Left ventricle myocardium inferior (tissue), 1 donor: ENCODE measurements around the gene MLLT10. TPM values are rescaled to one million over a fixed set of nuclear protein-coding genes. Genes with fewer than 3 reads are reported as not detected.

Source experiments
- DNase-seq: peaks from one replicate; pipeline ENCODE4 v3.0.0-alpha.2; 2020
- H3K27ac ChIP-seq: fragments of 200-600 bp; replicated peaks from 2 replicates; pipeline ENCODE4 v1.8.0; 2021
- H3K27me3 ChIP-seq: fragments of 200-600 bp; 2 replicates; pipeline ENCODE4 v1.8.0; 2021; ENCODE audit warnings: low read depth
- H3K36me3 ChIP-seq: fragments of 200-600 bp; 2 replicates; pipeline ENCODE4 v1.8.0; 2021
- H3K4me1 ChIP-seq: fragments of 200-600 bp; 2 replicates; pipeline ENCODE4 v1.8.0; 2021
- H3K4me3 ChIP-seq: fragments of 200-600 bp; 2 replicates; pipeline ENCODE4 v1.8.0; 2021; ENCODE audit warnings: mild to moderate bottlenecking, moderate library complexity
- H3K9me3 ChIP-seq: fragments of 200-600 bp; replicated peaks from 2 replicates; pipeline ENCODE4 v1.8.0; 2021
- intact Hi-C: fragments of 100-400 bp; cut with micrococcal nuclease; formaldehyde crosslinking; loops from one replicate; pipeline ENCODE4 v1.11.0; 2022
- total RNA-seq: library from RNA; stranded (reverse); fragmentation: NEBNext Ultra II Directional; extraction: Animal tissue kit (Norgen Biotek cat#: 25700); gene quantifications from one replicate; pipeline ENCODE4 v1.2.1, GENCODE V29; 2021
- TF ChIP-seq, protein P1 (sequence below): fragments of 200-600 bp; IDR thresholded peaks from 2 replicates; pipeline ENCODE4 v1.8.0; 2021; ENCODE audit warnings: antibody characterized with exemption, mild to moderate bottlenecking, borderline replicate concordance
- donor health status: DM: no; HTN: yes; CAD: no; lungs with severe emphysema.

The MLLT10 gene
- total RNA-seq, 1 donor from 2014 or later = 18.7 TPM

- Histone ChIP-seq H3K9me3 (no peaks in the 10 kb centered on the region), H3K4me3 (peak overlapping the region; percentile 75), H3K27ac (peak overlapping the region; percentile 99), H3K4me1 (peaks cover 69% of the 10 kb centered on the region), H3K27me3 (no peaks in the 10 kb centered on the region), H3K36me3 (no peaks in the 10 kb centered on the region)
- intact Hi-C loops = no loop called here
- TF ChIP-seq, protein P1, sequence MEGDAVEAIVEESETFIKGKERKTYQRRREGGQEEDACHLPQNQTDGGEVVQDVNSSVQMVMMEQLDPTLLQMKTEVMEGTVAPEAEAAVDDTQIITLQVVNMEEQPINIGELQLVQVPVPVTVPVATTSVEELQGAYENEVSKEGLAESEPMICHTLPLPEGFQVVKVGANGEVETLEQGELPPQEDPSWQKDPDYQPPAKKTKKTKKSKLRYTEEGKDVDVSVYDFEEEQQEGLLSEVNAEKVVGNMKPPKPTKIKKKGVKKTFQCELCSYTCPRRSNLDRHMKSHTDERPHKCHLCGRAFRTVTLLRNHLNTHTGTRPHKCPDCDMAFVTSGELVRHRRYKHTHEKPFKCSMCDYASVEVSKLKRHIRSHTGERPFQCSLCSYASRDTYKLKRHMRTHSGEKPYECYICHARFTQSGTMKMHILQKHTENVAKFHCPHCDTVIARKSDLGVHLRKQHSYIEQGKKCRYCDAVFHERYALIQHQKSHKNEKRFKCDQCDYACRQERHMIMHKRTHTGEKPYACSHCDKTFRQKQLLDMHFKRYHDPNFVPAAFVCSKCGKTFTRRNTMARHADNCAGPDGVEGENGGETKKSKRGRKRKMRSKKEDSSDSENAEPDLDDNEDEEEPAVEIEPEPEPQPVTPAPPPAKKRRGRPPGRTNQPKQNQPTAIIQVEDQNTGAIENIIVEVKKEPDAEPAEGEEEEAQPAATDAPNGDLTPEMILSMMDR = no peak
- no peak for DNase-seq
Observed at GRCh38 chr10:21519397-21519933, 14.6 kb upstream of the MLLT10 start.

- no peaks in the 10 kb centered on the region for H3K27me3 ChIP-seq
- no peaks in the 10 kb centered on the region for H3K36me3 ChIP-seq
- H3K4me1 ChIP-seq = peaks cover 73% of the 10 kb centered on the region
- no peak for DNase-seq
- TF ChIP-seq, protein P1 = no peak
- H3K4me3 ChIP-seq = peak overlapping the region; percentile 75
- peak overlapping the region; percentile 99 for H3K27ac ChIP-seq
- intact Hi-C loops = no loop called here
- H3K9me3 ChIP-seq = no peaks in the 10 kb centered on the region
Observed at GRCh38 chr10:21519941-21520436, 14.0 kb upstream of the MLLT10 start.

DNA sequence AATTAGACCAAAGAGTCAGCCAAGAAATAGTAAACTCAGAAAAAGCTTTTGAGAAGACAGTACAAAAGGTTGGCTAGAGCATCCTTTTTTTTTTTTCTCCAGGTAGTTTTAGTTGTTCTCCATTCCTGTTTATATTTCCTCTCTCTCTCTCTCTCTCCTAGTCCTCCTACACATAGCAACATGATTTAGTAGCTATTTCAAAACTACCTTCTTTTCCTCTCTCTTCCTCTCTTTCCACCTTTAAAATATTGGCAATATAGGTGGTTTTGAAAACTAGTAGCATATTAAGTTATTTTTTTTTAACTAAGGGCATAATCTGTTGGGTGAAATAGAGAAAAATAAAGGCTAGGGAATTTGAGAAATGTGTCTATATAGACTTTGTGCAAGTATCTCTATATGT is 13.5 kb upstream of the MLLT10 start:
- Histone ChIP-seq H3K36me3 (no peaks in the 10 kb centered on the region), H3K4me3 (peak overlapping the region; percentile 75), H3K9me3 (no peaks in the 10 kb centered on the region), H3K27me3 (no peaks in the 10 kb centered on the region), H3K4me1 (peaks cover 75% of the 10 kb centered on the region), H3K27ac (peak overlapping the region; percentile 99)
- no peak for DNase-seq
- TF ChIP-seq, protein P1 = no peak
- intact Hi-C loops = no loop called here

- intact Hi-C loops = no loop called here
- DNase-seq = no peak
- H3K27ac ChIP-seq = peak overlapping the region; percentile 99
- no peaks in the 10 kb centered on the region for H3K27me3 ChIP-seq
- H3K36me3 ChIP-seq = no peaks in the 10 kb centered on the region
- H3K4me1 ChIP-seq = peaks cover 74% of the 10 kb centered on the region
- H3K9me3 ChIP-seq = no peaks in the 10 kb centered on the region
- TF ChIP-seq, protein P1 = no peak
- H3K4me3 ChIP-seq = peak overlapping the region; percentile 75
Observed at GRCh38 chr10:21520949-21521348, 13.1 kb upstream of the MLLT10 start.

GRCh38 chr10:21521751-21522533 is 12.1 kb upstream of the MLLT10 start:
- Histone ChIP-seq H3K9me3 (no peaks in the 10 kb centered on the region), H3K4me3 (peak overlapping the region; percentile 35), H3K27ac (peak overlapping the region; percentile 99), H3K36me3 (no peaks in the 10 kb centered on the region), H3K4me1 (peaks cover 74% of the 10 kb centered on the region), H3K27me3 (no peaks in the 10 kb centered on the region)
- no peak for DNase-seq
- intact Hi-C loops = no loop called here
- TF ChIP-seq, protein P1 = no peak
